Mesodermal cell (in vitro differentiated cells): Measurements from ENCODE around the gene MPLKIP.

Experiments used
- H3K27ac ChIP-seq: 2 replicates; pipeline ENCODE4 v1.7.0; 2013; ENCODE audit warnings: mild to moderate bottlenecking, low read depth, low read length, moderate library complexity; ENCODE audit not compliant: severe bottlenecking
- H3K36me3 ChIP-seq: 2 replicates; pipeline ENCODE4 v1.7.1; 2013; ENCODE audit warnings: mild to moderate bottlenecking, low read length, moderate library complexity; ENCODE audit not compliant: control insufficient read depth, insufficient read depth
- H3K4me1 ChIP-seq: one replicate; pipeline ENCODE4 v1.7.1; 2013; ENCODE audit warnings: mild to moderate bottlenecking, low read length; ENCODE audit not compliant: insufficient read depth, control insufficient read depth, poor library complexity, severe bottlenecking
- H3K4me3 ChIP-seq: 2 replicates; pipeline ENCODE4 v1.7.0; 2013; ENCODE audit warnings: low read length, control low read depth, mild to moderate bottlenecking; ENCODE audit not compliant: insufficient read depth, poor library complexity, severe bottlenecking; ENCODE audit errors: extremely low read depth
- H3K9me3 ChIP-seq: 2 replicates; pipeline ENCODE4 v1.7.1; 2013; ENCODE audit warnings: mild to moderate bottlenecking, low read length, moderate library complexity; ENCODE audit not compliant: control insufficient read depth
- WGBS, 2 experiments: methylation state at CpG; one replicate each; pipeline ENCODE4 v1.1.5; 2013; ENCODE audit warnings: missing lambda C conversion rate in 2 of 2; ENCODE audit not compliant: insufficient coverage in 2 of 2; 5-methylcytosine and 5-hydroxymethylcytosine counted together

The MPLKIP gene

GRCh38 chr7:40099837-40100236, 34.6 kb downstream of the MPLKIP start:
- WGBS, 2 experiments = 94 to 100% methylated on average over 2 of the region's 4 CpGs
- H3K27ac ChIP-seq = no peak overlapping the region
- peaks cover 12% of the 10 kb centered on the region for H3K36me3 ChIP-seq
- H3K4me3 ChIP-seq = no peak overlapping the region
- H3K4me1 ChIP-seq = no peaks in the 10 kb centered on the region
- no peaks in the 10 kb centered on the region for H3K9me3 ChIP-seq

DNA sequence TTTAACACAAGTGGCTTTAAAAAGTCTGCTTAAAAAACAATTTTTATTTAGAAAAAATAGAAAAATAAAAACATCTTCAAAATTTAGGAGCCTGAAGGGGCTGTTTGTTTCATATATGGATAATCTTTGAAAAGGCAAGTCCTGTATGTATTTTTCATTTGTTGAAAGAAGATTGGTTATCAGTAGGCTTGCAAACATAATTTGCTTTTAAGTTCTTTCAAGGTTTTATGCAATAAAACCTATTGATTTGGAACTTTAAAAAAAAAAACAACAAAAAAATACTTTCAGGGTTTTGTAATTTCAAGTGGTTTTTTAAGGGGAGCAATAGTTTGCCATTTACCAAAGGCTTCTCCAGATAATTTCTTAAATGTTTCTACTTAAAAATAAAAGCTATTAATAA, 35.6 kb downstream of the MPLKIP start:
- Histone ChIP-seq H3K36me3 (peaks cover 22% of the 10 kb centered on the region), H3K4me3 (no peak overlapping the region), H3K27ac (no peak overlapping the region), H3K4me1 (no peaks in the 10 kb centered on the region), H3K9me3 (no peaks in the 10 kb centered on the region)

- 100% methylated on average over 1 to 2 of the region's 2 CpGs for WGBS, 2 experiments
- H3K4me1 ChIP-seq = no peaks in the 10 kb centered on the region
- no peaks in the 10 kb centered on the region for H3K9me3 ChIP-seq
- peaks cover 27% of the 10 kb centered on the region for H3K36me3 ChIP-seq
- H3K4me3 ChIP-seq = no peak overlapping the region
- H3K27ac ChIP-seq = no peak overlapping the region
Measured at GRCh38 chr7:40097728-40098127, 36.7 kb downstream of the MPLKIP start.

- H3K36me3 ChIP-seq = peaks cover 40% of the 10 kb centered on the region
- H3K4me3 ChIP-seq = no peak overlapping the region
- H3K9me3 ChIP-seq = no peaks in the 10 kb centered on the region
- no CpG with 5 or more reads among the region's 1 CpG for WGBS, 2 experiments
- H3K27ac ChIP-seq = no peak overlapping the region
- no peaks in the 10 kb centered on the region for H3K4me1 ChIP-seq
Measured at GRCh38 chr7:40095695-40096327, 38.6 kb downstream of the MPLKIP start.

DNA sequence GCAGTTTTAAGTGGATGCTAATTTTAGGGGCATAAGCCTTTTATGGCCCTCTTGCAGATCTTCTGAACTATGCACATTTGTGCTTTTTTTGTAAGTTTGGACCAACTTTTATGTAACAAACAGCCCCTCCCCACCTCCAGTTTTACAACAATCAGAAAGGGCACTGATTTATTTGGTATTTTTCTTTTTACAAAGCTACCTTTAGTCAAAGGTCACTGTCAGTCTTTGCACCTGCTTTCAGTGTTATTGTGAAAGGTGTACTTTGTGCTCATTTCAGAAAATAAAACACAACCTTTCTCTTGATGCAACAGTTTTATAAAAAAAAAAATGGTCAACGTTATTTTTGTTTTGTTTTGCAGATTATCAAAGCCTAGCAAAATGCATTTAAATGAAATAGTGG, 39.2 kb downstream of the MPLKIP start:
- no peaks in the 10 kb centered on the region for H3K9me3 ChIP-seq
- H3K36me3 ChIP-seq = peaks cover 43% of the 10 kb centered on the region
- no peaks in the 10 kb centered on the region for H3K4me1 ChIP-seq
- no CpG with 5 or more reads among the region's 1 CpG for WGBS, 2 experiments
- H3K4me3 ChIP-seq = no peak overlapping the region
- no peak overlapping the region for H3K27ac ChIP-seq

- Histone ChIP-seq H3K36me3 (peaks cover 48% of the 10 kb centered on the region), H3K27ac (no peak overlapping the region), H3K4me1 (no peaks in the 10 kb centered on the region), H3K9me3 (no peaks in the 10 kb centered on the region), H3K4me3 (no peak overlapping the region)
- WGBS, 2 experiments = 91 to 93% methylated on average over 4 to 5 of the region's 8 CpGs
Measured at GRCh38 chr7:40093631-40094350, 40.6 kb downstream of the MPLKIP start.

DNA sequence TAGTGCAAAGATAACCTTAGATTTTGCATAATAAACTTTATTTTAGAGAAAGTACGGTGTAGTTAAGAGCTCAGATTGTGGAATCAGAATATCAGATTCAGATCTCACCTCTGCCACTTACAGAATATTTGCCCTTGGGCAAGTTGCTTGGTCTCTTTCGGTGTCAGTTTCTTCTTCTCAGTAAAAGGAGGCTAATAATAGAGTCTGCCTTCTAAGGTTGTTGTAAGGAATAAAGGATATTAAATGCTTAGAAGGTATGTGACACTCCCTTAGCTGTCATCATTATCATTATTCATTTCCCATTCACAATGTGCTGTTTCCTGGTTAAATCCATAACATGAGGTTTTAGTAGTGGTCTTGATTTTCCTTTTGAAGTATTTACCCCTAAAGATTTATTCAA, 42.2 kb downstream of the MPLKIP start:
- Histone ChIP-seq H3K27ac (no peak overlapping the region), H3K36me3 (peaks cover 57% of the 10 kb centered on the region), H3K9me3 (no peaks in the 10 kb centered on the region)

GRCh38 chr7:40077849-40078248, 56.6 kb downstream of the MPLKIP start:
- H3K9me3 ChIP-seq = no peaks in the 10 kb centered on the region
- peaks cover 23% of the 10 kb centered on the region for H3K36me3 ChIP-seq
- no peaks in the 10 kb centered on the region for H3K4me1 ChIP-seq
- WGBS, 2 experiments = no CpG with 5 or more reads among the region's 3 CpGs
- no peak overlapping the region for H3K4me3 ChIP-seq
- H3K27ac ChIP-seq = no peak overlapping the region

More for the DNA sequence above, 42.2 kb downstream of the MPLKIP start:
- Histone ChIP-seq H3K4me1 (no peaks in the 10 kb centered on the region), H3K4me3 (no peak overlapping the region)
- WGBS, 2 experiments = no CpG with 5 or more reads among the region's 2 CpGs
